WTC11 (cell line): ENCODE data around the gene ADAMTS19. TPM values are rescaled to one million over a fixed set of nuclear protein-coding genes. Genes with fewer than 3 reads are reported as not detected.

Source experiments
- ATAC-seq: fragments of 200-7000 bp; cut with Tn5 transposase; 2 replicates; pipeline ENCODE4 v1.10.0; 2021; ENCODE audit warnings: mild to moderate bottlenecking, moderate library complexity
- CTCF ChIA-PET: fragments of 300-600 bp; sonication (Branson Sonifier 250); formaldehyde crosslinking; loops from one replicate; lab custom pipeline; 2021; ENCODE audit warnings: antibody characterized with exemption; lab: Charles Lee
- POLR2A ChIA-PET: fragments of 350-600 bp; sonication (Branson Sonifier 250); formaldehyde crosslinking; loops from one replicate; lab custom pipeline; 2021; ENCODE audit warnings: antibody characterized with exemption; lab: Charles Lee
- DNase-seq: peaks from one replicate; pipeline ENCODE4 v3.0.0; 2021; ENCODE audit warnings: low spot score
- H3K27ac Mint-ChIP-seq: 2 replicates; pipeline ENCODE4 v1.8.0; 2021; ENCODE audit warnings: mixed read lengths
- H3K27me3 Mint-ChIP-seq: 2 replicates; pipeline ENCODE4 v1.8.0; 2021; ENCODE audit warnings: low read depth, mild to moderate bottlenecking, moderate library complexity, mixed read lengths
- H3K36me3 Mint-ChIP-seq: 2 replicates; pipeline ENCODE4 v1.8.0; 2021; ENCODE audit warnings: mixed read lengths
- H3K4me1 Mint-ChIP-seq: 2 replicates; pipeline ENCODE4 v1.8.0; 2022; ENCODE audit warnings: mixed read lengths
- H3K4me3 Mint-ChIP-seq: 2 replicates; pipeline ENCODE4 v1.8.0; 2021; ENCODE audit warnings: mild to moderate bottlenecking, moderate library complexity, mixed read lengths
- H3K9me3 Mint-ChIP-seq: 2 replicates; pipeline ENCODE4 v1.8.0; 2021; ENCODE audit warnings: mixed read lengths
- CREM ChIP-seq: sonication (generic); formaldehyde crosslinking; IDR thresholded peaks from 2 replicates; pipeline ENCODE4 v1.8.1; 2022; ENCODE audit warnings: mild to moderate bottlenecking, missing genetic modification reagents, moderate library complexity
- ELF4 ChIP-seq: sonication (generic); formaldehyde crosslinking; IDR thresholded peaks from 2 replicates; pipeline ENCODE4 v1.8.1; 2022; ENCODE audit warnings: low read depth, mild to moderate bottlenecking, moderate library complexity, missing genetic modification reagents
- JUN ChIP-seq: sonication (generic); formaldehyde crosslinking; IDR thresholded peaks from 2 replicates; pipeline ENCODE4 v1.8.0; 2023; ENCODE audit warnings: mild to moderate bottlenecking, missing genetic modification reagents
- KAT7 ChIP-seq: sonication (generic); formaldehyde crosslinking; IDR thresholded peaks from 2 replicates; pipeline ENCODE4 v1.8.1; 2023; ENCODE audit warnings: missing genetic modification reagents, mild to moderate bottlenecking, borderline replicate concordance
- NFATC4 ChIP-seq: fragments of 250-450 bp; sonication (Bioruptor Pico); IDR thresholded peaks from 2 replicates; pipeline ENCODE4 v1.9.0; 2021; ENCODE audit warnings: mild to moderate bottlenecking
- NFE2L1 ChIP-seq: sonication (generic); formaldehyde crosslinking; IDR thresholded peaks from 2 replicates; pipeline ENCODE4 v1.8.1; 2023; ENCODE audit warnings: missing genetic modification reagents
- SMAD4 ChIP-seq: sonication (generic); formaldehyde crosslinking; IDR thresholded peaks from 2 replicates; pipeline ENCODE4 v1.8.0; 2022; ENCODE audit warnings: mild to moderate bottlenecking, missing genetic modification reagents
- TEAD4 ChIP-seq: sonication (generic); formaldehyde crosslinking; IDR thresholded peaks from 2 replicates; pipeline ENCODE4 v1.8.0; 2022; ENCODE audit warnings: mild to moderate bottlenecking, missing genetic modification reagents
- TP53 ChIP-seq: sonication (generic); formaldehyde crosslinking; IDR thresholded peaks from 2 replicates; pipeline ENCODE4 v1.8.1; 2023; ENCODE audit warnings: mild to moderate bottlenecking, missing genetic modification reagents
- total RNA-seq: library from RNA; stranded (reverse); gene quantifications from 3 replicates; pipeline ENCODE4 v1.2.3, GENCODE V29; 2021
- TF ChIP-seq, protein P1 (sequence below): sonication (generic); formaldehyde crosslinking; IDR thresholded peaks from 2 replicates; pipeline ENCODE4 v1.8.0; 2023; ENCODE audit warnings: missing genetic modification reagents, mild to moderate bottlenecking, borderline replicate concordance
- TF ChIP-seq, protein P2 (sequence below): sonication (generic); formaldehyde crosslinking; IDR thresholded peaks from 2 replicates; pipeline ENCODE4 v1.8.1; 2022; ENCODE audit warnings: missing genetic modification reagents, borderline replicate concordance
- TF ChIP-seq, protein P3 (sequence below): sonication (generic); formaldehyde crosslinking; IDR thresholded peaks from 2 replicates; pipeline ENCODE4 v1.8.1; 2023; ENCODE audit warnings: mild to moderate bottlenecking, moderate library complexity, missing genetic modification reagents
- TF ChIP-seq, protein P4 (sequence below): sonication (generic); formaldehyde crosslinking; IDR thresholded peaks from 2 replicates; pipeline ENCODE4 v1.8.0; 2022; ENCODE audit warnings: missing genetic modification reagents
- TF ChIP-seq, protein P5 (sequence below): sonication (generic); formaldehyde crosslinking; IDR thresholded peaks from 2 replicates; pipeline ENCODE4 v1.8.0; 2023; ENCODE audit warnings: missing genetic modification reagents
- TF ChIP-seq, protein P6 (sequence below): fragments of 250-450 bp; sonication (Bioruptor Pico); conservative IDR thresholded peaks from 2 replicates; pipeline ENCODE4 v1.9.0; 2021; ENCODE audit warnings: mild to moderate bottlenecking
- TF ChIP-seq, protein P7 (sequence below): sonication (generic); formaldehyde crosslinking; IDR thresholded peaks from 2 replicates; pipeline ENCODE4 v1.8.0; 2022; ENCODE audit warnings: mild to moderate bottlenecking, missing genetic modification reagents
- TF ChIP-seq, protein P8 (sequence below): fragments of 250-450 bp; sonication (Bioruptor Pico); IDR thresholded peaks from 2 replicates; pipeline ENCODE4 v1.9.0; 2021; ENCODE audit warnings: moderate library complexity, mild to moderate bottlenecking, inconsistent platforms, borderline replicate concordance

The ADAMTS19 gene
- total RNA-seq, 1 experiment from 2014 or later: 28.0 TPM

DNA sequence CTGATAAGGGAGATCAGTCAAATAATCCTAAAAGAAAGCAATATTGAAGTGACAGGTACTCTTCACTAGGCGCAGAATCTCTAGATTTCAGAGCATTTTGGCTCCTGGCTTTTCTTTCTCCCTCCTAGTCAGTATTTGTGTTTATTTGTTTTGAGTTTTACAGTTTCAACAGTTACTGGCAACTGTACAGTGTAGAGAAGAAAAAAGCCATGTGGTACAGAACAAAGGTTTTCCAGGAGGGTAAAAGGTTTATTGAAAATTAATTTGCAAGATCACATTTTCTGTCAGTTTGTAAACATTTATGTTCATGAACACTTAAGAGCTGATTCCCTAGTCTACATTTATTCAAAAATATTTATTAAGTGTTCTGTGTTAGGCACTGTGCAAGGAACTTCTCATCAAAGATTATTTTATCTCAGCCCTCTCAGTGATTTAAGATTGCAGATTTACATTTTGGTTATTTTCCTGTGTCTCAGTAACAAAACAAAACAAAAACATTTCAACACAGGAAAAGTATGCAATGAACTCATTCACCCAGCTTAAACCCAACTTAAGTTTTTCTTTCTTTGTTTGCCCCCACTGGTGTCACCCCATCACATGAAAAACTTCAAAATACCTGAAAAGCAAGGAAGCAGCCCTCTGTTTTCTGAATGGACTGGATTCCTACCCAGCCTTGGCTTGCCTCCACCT is 300.7 kb downstream of the ADAMTS19 start (continued):
- TF ChIP-seq, protein P1, sequence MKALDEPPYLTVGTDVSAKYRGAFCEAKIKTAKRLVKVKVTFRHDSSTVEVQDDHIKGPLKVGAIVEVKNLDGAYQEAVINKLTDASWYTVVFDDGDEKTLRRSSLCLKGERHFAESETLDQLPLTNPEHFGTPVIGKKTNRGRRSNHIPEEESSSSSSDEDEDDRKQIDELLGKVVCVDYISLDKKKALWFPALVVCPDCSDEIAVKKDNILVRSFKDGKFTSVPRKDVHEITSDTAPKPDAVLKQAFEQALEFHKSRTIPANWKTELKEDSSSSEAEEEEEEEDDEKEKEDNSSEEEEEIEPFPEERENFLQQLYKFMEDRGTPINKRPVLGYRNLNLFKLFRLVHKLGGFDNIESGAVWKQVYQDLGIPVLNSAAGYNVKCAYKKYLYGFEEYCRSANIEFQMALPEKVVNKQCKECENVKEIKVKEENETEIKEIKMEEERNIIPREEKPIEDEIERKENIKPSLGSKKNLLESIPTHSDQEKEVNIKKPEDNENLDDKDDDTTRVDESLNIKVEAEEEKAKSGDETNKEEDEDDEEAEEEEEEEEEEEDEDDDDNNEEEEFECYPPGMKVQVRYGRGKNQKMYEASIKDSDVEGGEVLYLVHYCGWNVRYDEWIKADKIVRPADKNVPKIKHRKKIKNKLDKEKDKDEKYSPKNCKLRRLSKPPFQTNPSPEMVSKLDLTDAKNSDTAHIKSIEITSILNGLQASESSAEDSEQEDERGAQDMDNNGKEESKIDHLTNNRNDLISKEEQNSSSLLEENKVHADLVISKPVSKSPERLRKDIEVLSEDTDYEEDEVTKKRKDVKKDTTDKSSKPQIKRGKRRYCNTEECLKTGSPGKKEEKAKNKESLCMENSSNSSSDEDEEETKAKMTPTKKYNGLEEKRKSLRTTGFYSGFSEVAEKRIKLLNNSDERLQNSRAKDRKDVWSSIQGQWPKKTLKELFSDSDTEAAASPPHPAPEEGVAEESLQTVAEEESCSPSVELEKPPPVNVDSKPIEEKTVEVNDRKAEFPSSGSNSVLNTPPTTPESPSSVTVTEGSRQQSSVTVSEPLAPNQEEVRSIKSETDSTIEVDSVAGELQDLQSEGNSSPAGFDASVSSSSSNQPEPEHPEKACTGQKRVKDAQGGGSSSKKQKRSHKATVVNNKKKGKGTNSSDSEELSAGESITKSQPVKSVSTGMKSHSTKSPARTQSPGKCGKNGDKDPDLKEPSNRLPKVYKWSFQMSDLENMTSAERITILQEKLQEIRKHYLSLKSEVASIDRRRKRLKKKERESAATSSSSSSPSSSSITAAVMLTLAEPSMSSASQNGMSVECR: no peak
- TF ChIP-seq, protein P2, sequence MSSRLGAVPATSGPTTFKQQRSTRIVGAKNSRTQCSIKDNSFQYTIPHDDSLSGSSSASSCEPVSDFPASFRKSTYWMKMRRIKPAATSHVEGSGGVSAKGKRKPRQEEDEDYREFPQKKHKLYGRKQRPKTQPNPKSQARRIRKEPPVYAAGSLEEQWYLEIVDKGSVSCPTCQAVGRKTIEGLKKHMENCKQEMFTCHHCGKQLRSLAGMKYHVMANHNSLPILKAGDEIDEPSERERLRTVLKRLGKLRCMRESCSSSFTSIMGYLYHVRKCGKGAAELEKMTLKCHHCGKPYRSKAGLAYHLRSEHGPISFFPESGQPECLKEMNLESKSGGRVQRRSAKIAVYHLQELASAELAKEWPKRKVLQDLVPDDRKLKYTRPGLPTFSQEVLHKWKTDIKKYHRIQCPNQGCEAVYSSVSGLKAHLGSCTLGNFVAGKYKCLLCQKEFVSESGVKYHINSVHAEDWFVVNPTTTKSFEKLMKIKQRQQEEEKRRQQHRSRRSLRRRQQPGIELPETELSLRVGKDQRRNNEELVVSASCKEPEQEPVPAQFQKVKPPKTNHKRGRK (CRISPR knock-in tag): no peak
- TF ChIP-seq, protein P3, sequence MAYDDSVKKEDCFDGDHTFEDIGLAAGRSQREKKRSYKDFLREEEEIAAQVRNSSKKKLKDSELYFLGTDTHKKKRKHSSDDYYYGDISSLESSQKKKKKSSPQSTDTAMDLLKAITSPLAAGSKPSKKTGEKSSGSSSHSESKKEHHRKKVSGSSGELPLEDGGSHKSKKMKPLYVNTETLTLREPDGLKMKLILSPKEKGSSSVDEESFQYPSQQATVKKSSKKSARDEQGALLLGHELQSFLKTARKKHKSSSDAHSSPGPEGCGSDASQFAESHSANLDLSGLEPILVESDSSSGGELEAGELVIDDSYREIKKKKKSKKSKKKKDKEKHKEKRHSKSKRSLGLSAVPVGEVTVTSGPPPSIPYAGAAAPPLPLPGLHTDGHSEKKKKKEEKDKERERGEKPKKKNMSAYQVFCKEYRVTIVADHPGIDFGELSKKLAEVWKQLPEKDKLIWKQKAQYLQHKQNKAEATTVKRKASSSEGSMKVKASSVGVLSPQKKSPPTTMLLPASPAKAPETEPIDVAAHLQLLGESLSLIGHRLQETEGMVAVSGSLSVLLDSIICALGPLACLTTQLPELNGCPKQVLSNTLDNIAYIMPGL: no peak
- TF ChIP-seq NFATC4 (CRISPR knock-in tag) (no peak), NFE2L1 (no peak)
- TF ChIP-seq, protein P4, sequence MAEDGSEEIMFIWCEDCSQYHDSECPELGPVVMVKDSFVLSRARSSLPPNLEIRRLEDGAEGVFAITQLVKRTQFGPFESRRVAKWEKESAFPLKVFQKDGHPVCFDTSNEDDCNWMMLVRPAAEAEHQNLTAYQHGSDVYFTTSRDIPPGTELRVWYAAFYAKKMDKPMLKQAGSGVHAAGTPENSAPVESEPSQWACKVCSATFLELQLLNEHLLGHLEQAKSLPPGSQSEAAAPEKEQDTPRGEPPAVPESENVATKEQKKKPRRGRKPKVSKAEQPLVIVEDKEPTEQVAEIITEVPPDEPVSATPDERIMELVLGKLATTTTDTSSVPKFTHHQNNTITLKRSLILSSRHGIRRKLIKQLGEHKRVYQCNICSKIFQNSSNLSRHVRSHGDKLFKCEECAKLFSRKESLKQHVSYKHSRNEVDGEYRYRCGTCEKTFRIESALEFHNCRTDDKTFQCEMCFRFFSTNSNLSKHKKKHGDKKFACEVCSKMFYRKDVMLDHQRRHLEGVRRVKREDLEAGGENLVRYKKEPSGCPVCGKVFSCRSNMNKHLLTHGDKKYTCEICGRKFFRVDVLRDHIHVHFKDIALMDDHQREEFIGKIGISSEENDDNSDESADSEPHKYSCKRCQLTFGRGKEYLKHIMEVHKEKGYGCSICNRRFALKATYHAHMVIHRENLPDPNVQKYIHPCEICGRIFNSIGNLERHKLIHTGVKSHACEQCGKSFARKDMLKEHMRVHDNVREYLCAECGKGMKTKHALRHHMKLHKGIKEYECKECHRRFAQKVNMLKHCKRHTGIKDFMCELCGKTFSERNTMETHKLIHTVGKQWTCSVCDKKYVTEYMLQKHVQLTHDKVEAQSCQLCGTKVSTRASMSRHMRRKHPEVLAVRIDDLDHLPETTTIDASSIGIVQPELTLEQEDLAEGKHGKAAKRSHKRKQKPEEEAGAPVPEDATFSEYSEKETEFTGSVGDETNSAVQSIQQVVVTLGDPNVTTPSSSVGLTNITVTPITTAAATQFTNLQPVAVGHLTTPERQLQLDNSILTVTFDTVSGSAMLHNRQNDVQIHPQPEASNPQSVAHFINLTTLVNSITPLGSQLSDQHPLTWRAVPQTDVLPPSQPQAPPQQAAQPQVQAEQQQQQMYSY (CRISPR knock-in tag): no peak

DNA sequence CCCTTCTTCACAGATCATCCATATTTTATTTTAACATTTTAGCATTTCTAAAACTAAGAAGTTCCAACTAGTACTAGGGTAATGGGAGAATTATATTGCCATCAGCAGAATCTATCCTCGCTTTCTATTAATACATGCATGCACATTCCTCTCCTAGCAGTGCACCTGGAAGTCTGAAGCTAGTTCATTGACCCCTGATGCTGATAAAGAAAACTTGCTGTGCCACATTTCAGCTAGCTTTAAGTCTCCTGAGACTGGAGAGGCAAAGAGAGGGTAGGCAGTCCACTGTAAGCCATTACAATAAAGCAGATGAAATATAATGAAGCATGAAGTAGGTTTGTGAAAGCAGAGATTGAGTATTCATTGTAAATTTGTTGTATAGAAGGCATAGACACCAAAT is 303.6 kb downstream of the ADAMTS19 start:
- ChIA-PET CTCF (interaction anchor here (0.9 to 2.8 kb wide), 2 partner anchors 8 to 9 kb away, joined by 3 to 8 read pairs; no protein-coding TSS in a partner anchor), POLR2A (no interaction called here)
- H3K27me3 Mint-ChIP-seq: no peaks in the 10 kb centered on the region
- H3K27ac Mint-ChIP-seq: no peak overlapping the region
- H3K4me1 Mint-ChIP-seq: peaks cover 11% of the 10 kb centered on the region
- no peaks in the 10 kb centered on the region for H3K36me3 Mint-ChIP-seq
- ATAC-seq (no peak), DNase-seq (no peak)
- no peak overlapping the region for H3K4me3 Mint-ChIP-seq
- no peaks in the 10 kb centered on the region for H3K9me3 Mint-ChIP-seq
- TF ChIP-seq, protein P5, sequence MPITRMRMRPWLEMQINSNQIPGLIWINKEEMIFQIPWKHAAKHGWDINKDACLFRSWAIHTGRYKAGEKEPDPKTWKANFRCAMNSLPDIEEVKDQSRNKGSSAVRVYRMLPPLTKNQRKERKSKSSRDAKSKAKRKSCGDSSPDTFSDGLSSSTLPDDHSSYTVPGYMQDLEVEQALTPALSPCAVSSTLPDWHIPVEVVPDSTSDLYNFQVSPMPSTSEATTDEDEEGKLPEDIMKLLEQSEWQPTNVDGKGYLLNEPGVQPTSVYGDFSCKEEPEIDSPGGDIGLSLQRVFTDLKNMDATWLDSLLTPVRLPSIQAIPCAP (CRISPR knock-in tag): no peak
- TF ChIP-seq JUN (CRISPR knock-in tag) (no peak), SMAD4 (CRISPR knock-in tag) (no peak), TP53 (no peak), ELF4 (CRISPR knock-in tag) (no peak), CREM (CRISPR knock-in tag) (no peak), KAT7 (CRISPR knock-in tag) (no peak), TEAD4 (CRISPR knock-in tag) (no peak)
- TF ChIP-seq, protein P3: no peak
- TF ChIP-seq, protein P6, sequence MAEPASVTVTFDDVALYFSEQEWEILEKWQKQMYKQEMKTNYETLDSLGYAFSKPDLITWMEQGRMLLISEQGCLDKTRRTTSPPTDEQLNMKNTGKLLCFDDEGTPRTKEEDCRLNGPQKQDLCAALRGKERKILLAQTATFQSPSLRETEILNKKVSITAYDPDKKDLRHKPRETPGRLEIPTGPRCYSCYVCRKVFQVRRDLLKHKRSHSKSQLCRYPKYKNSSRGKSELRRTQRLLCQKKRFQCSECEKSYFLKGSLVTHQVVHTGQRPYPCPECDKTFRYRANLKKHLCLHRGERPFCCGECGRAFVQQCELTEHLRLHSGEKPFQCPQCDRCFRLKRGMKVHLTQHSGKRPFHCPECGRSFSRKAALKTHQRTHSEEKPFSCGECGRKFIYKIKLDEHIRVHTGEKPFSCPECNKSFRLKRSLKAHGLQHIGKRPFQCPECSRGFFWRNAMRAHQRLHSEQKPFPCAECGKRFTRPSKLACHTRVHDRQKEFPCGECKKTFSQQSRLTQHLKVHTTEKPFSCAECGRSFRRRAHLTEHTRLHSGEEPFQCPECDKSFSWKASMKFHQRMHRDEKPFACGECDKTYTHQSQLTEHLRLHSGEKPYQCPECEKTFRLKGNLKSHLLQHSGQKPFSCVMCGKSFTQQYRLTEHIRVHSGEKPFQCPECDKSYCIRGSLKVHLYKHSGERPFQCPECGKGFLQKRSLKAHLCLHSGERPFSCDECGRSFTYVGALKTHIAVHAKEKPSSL (CRISPR knock-in tag): no peak
- TF ChIP-seq, protein P7, sequence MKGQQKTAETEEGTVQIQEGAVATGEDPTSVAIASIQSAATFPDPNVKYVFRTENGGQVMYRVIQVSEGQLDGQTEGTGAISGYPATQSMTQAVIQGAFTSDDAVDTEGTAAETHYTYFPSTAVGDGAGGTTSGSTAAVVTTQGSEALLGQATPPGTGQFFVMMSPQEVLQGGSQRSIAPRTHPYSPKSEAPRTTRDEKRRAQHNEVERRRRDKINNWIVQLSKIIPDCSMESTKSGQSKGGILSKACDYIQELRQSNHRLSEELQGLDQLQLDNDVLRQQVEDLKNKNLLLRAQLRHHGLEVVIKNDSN (CRISPR knock-in tag): no peak
- TF ChIP-seq, protein P8, sequence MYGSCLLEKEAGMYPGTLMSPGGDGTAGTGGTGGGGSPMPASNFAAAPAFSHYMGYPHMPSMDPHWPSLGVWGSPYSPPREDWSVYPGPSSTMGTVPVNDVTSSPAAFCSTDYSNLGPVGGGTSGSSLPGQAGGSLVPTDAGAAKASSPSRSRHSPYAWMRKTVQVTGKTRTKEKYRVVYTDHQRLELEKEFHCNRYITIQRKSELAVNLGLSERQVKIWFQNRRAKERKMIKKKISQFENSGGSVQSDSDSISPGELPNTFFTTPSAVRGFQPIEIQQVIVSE: no peak
